Activated CD4-positive, alpha-beta T cell treated with anti-CD3 and anti-CD28 coated beads, Interleukin-2, amount 10 ng/mL, durations not matched to agents 24 days and 14 days (primary cell): ENCODE measurements around the gene NBPF11. TPM values are rescaled to one million over a fixed set of nuclear protein-coding genes. Genes with fewer than 3 reads are reported as not detected.

Source experiments
- total RNA-seq: library from RNA; stranded (reverse); gene quantifications from 2 replicates; pipeline ENCODE4 v1.2.3, GENCODE V29; 2022

The NBPF11 gene
- total RNA-seq, 1 donor from 2014 or later, result 10.5 TPM

Other genes with a start within 250 kb of the NBPF11 start
- not detected in 2 replicates for gene GJA8, start 249.5 kb downstream of the NBPF11 start, total RNA-seq
- gene GPR89B, start 223.9 kb downstream of the NBPF11 start, total RNA-seq, result 16.8 and 17.2 TPM in 2 replicates